Ovary (tissue), 3 donors: ENCODE data around the gene TENM3.

ENCODE experiments used
- EP300 ChIP-seq: sonication (generic); formaldehyde crosslinking; IDR thresholded peaks from one replicate; pipeline ENCODE4 v1.6.1; 2017; ENCODE audit warnings: antibody characterized with exemption
- POLR2A ChIP-seq: fragments of 450-650 bp; IDR thresholded peaks from one replicate; pipeline ENCODE4 v1.6.1; 2017; ENCODE audit warnings: antibody characterized with exemption, mild to moderate bottlenecking, moderate library complexity
- TF ChIP-seq, protein P1 (sequence below), 3 donors: fragments of 450-650 bp in 2 of 3; fragments of 200-600 bp in 1 of 3; IDR thresholded peaks; one replicate each; pipeline versions ENCODE4 v1.5.1 to v1.8.0; 2016 to 2022; ENCODE audit warnings: antibody characterized with exemption in 3 of 3, mild to moderate bottlenecking in 1 of 3
- donor health status: DM: no; HTN: no; CAD: no.

DNA sequence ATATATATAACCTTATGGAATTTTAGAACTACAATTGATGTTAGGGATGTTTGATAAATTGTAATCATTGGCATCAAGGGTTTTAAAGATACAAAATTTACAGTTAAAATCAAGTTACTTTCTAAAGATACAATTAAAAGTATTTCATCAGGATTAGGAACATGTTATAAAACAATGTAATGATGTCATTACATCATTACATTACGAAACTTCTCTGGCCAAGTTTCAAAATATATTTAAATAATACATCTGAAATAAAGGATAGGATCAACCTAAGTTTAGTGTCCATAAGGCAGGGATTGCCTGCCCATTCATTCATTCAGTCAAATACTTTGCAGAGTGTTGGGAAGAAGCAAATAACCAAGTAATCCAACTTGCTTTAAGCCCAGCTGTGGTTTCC, 75.1 kb downstream of the TENM3 start:
- no peak for TF ChIP-seq POLR2A
- TF ChIP-seq EP300, result no peak
- TF ChIP-seq, protein P1, sequence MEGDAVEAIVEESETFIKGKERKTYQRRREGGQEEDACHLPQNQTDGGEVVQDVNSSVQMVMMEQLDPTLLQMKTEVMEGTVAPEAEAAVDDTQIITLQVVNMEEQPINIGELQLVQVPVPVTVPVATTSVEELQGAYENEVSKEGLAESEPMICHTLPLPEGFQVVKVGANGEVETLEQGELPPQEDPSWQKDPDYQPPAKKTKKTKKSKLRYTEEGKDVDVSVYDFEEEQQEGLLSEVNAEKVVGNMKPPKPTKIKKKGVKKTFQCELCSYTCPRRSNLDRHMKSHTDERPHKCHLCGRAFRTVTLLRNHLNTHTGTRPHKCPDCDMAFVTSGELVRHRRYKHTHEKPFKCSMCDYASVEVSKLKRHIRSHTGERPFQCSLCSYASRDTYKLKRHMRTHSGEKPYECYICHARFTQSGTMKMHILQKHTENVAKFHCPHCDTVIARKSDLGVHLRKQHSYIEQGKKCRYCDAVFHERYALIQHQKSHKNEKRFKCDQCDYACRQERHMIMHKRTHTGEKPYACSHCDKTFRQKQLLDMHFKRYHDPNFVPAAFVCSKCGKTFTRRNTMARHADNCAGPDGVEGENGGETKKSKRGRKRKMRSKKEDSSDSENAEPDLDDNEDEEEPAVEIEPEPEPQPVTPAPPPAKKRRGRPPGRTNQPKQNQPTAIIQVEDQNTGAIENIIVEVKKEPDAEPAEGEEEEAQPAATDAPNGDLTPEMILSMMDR (IDR thresholded peaks at IDR 0.05), result no peak
